Neural progenitor cell (in vitro differentiated cells): ENCODE measurements around the gene MINDY4. TPM values are rescaled to one million over a fixed set of nuclear protein-coding genes. Genes with fewer than 3 reads are reported as not detected.

Experiments
- DNase-seq: peaks from one replicate; pipeline ENCODE4 v3.0.0-alpha.2; 2016; ENCODE audit warnings: low spot score
- H2AFZ ChIP-seq: fragments of 200-600 bp; sonication (generic); replicated peaks from 2 replicates; pipeline ENCODE4 v1.6.1; 2016; ENCODE audit warnings: antibody characterized with exemption
- H3F3A ChIP-seq: fragments of 200-600 bp; sonication (generic); 2 replicates; pipeline ENCODE4 v1.6.1; 2016; ENCODE audit warnings: antibody characterized with exemption, low read depth
- H3K27ac ChIP-seq: fragments of 200-600 bp; sonication (generic); 2 replicates; pipeline ENCODE4 v1.5.1; 2016; ENCODE audit warnings: mild to moderate bottlenecking
- H3K27me3 ChIP-seq: fragments of 200-600 bp; sonication (generic); 2 replicates; pipeline ENCODE4 v1.6.1; 2016; ENCODE audit warnings: mild to moderate bottlenecking, moderate library complexity
- H3K36me3 ChIP-seq: fragments of 200-600 bp; sonication (generic); 2 replicates; pipeline ENCODE4 v1.5.1; 2016
- H3K4me1 ChIP-seq: fragments of 200-600 bp; sonication (generic); 2 replicates; pipeline ENCODE4 v1.6.1; 2016; ENCODE audit warnings: mixed run types
- H3K4me2 ChIP-seq: fragments of 200-600 bp; sonication (generic); 2 replicates; pipeline ENCODE4 v1.6.1; 2016
- H3K4me3 ChIP-seq: fragments of 200-600 bp; sonication (generic); 2 replicates; pipeline ENCODE4 v1.5.1; 2016
- H3K79me2 ChIP-seq: fragments of 200-600 bp; sonication (generic); 2 replicates; pipeline ENCODE4 v1.6.1; 2016; ENCODE audit warnings: low read depth
- H3K9ac ChIP-seq: fragments of 200-600 bp; sonication (generic); 2 replicates; pipeline ENCODE4 v1.6.1; 2016
- H3K9me3 ChIP-seq: fragments of 200-600 bp; sonication (generic); 2 replicates; pipeline ENCODE4 v1.5.1; 2016; ENCODE audit warnings: low read depth
- H4K20me1 ChIP-seq: fragments of 200-600 bp; sonication (generic); 2 replicates; pipeline ENCODE4 v1.6.1; 2016; ENCODE audit warnings: low read depth
- H3K27ac Mint-ChIP-seq: 3 replicates; pipeline ENCODE4 v1.8.0; 2021; ENCODE audit warnings: mixed read lengths
- H3K27me3 Mint-ChIP-seq: 2 replicates; pipeline ENCODE4 v1.8.0; 2022; ENCODE audit warnings: low read depth, mild to moderate bottlenecking, inconsistent platforms, moderate library complexity, mixed read lengths; ENCODE audit not compliant: insufficient read depth
- H3K36me3 Mint-ChIP-seq: 3 replicates; pipeline ENCODE4 v1.8.0; 2021; ENCODE audit warnings: mixed read lengths
- H3K4me1 Mint-ChIP-seq: 3 replicates; pipeline ENCODE4 v1.8.0; 2021; ENCODE audit warnings: mixed read lengths
- H3K4me3 Mint-ChIP-seq: 3 replicates; pipeline ENCODE4 v1.8.0; 2021; ENCODE audit warnings: mild to moderate bottlenecking, moderate library complexity, mixed read lengths
- H3K9me3 Mint-ChIP-seq: 3 replicates; pipeline ENCODE4 v1.8.0; 2020; ENCODE audit warnings: mixed read lengths
- EZH2 ChIP-seq: fragments of 200-600 bp; sonication (generic); IDR thresholded peaks from 2 replicates; pipeline ENCODE4 v1.6.1; 2017; ENCODE audit warnings: antibody characterized with exemption, mild to moderate bottlenecking, moderate library complexity
- EZH2phosphoT487 ChIP-seq: fragments of 200-600 bp; sonication (generic); IDR thresholded peaks from 2 replicates; pipeline ENCODE4 v1.6.1; 2017; ENCODE audit warnings: antibody characterized with exemption
- total RNA-seq: library from RNA; depleted of rRNA; stranded (reverse); fragments of >200 nt; gene quantifications from 2 replicates; pipeline ENCODE4 v1.2.3, GENCODE V29; 2015; ENCODE audit warnings: low replicate concordance
- TF ChIP-seq, protein P1 (sequence below): fragments of 200-600 bp; sonication (generic); IDR thresholded peaks from 2 replicates; pipeline ENCODE4 v1.5.1; 2017; ENCODE audit warnings: antibody characterized with exemption, mild to moderate bottlenecking

MINDY4 gene
- total RNA-seq, 1 donor from 2014 or later, result 5.9 TPM

- Histone ChIP-seq H3K36me3 (no peaks in the 10 kb centered on the region), H3K27ac (no peak overlapping the region), H3K4me2 (no peak overlapping the region), H3K9me3 (no peaks in the 10 kb centered on the region), H3K79me2 (no peaks in the 10 kb centered on the region), H4K20me1 (no peaks in the 10 kb centered on the region), H3K4me1 (peaks cover 24% of the 10 kb centered on the region), H3K27me3 (no peaks in the 10 kb centered on the region), H3F3A (no peaks in the 10 kb centered on the region), H3K4me3 (no peak overlapping the region), H3K9ac (no peak overlapping the region), H2AFZ (no peak overlapping the region)
- DNase-seq, result no peak
- Mint-ChIP-seq H3K27me3 (peaks cover 7% of the 10 kb centered on the region), H3K36me3 (no peaks in the 10 kb centered on the region), H3K9me3 (no peaks in the 10 kb centered on the region), H3K27ac (peak overlapping the region; percentile 28), H3K4me1 (peaks cover 28% of the 10 kb centered on the region), H3K4me3 (no peak overlapping the region)
- TF ChIP-seq, protein P1, sequence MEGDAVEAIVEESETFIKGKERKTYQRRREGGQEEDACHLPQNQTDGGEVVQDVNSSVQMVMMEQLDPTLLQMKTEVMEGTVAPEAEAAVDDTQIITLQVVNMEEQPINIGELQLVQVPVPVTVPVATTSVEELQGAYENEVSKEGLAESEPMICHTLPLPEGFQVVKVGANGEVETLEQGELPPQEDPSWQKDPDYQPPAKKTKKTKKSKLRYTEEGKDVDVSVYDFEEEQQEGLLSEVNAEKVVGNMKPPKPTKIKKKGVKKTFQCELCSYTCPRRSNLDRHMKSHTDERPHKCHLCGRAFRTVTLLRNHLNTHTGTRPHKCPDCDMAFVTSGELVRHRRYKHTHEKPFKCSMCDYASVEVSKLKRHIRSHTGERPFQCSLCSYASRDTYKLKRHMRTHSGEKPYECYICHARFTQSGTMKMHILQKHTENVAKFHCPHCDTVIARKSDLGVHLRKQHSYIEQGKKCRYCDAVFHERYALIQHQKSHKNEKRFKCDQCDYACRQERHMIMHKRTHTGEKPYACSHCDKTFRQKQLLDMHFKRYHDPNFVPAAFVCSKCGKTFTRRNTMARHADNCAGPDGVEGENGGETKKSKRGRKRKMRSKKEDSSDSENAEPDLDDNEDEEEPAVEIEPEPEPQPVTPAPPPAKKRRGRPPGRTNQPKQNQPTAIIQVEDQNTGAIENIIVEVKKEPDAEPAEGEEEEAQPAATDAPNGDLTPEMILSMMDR, result no peak
- TF ChIP-seq EZH2 (no peak), EZH2phosphoT487 (no peak)
Measured at GRCh38 chr7:30910411-30911073, 139.3 kb downstream of the MINDY4 start.

GRCh38 chr7:30911133-30911532 is 139.9 kb downstream of the MINDY4 start:
- no peaks in the 10 kb centered on the region for H3K9me3 ChIP-seq
- H3K9ac ChIP-seq, result no peak overlapping the region
- H3K36me3 ChIP-seq, result no peaks in the 10 kb centered on the region
- DNase-seq, result no peak
- Mint-ChIP-seq H3K36me3 (no peaks in the 10 kb centered on the region), H3K4me3 (no peak overlapping the region), H3K9me3 (no peaks in the 10 kb centered on the region), H3K4me1 (peaks cover 28% of the 10 kb centered on the region), H3K27ac (peak overlapping the region; percentile 28), H3K27me3 (peaks cover 7% of the 10 kb centered on the region)
- TF ChIP-seq EZH2phosphoT487 (no peak), EZH2 (no peak)
- TF ChIP-seq, protein P1, result no peak
- H3K27ac ChIP-seq, result no peak overlapping the region
- no peaks in the 10 kb centered on the region for H3K79me2 ChIP-seq
- no peaks in the 10 kb centered on the region for H3F3A ChIP-seq
- H3K4me1 ChIP-seq, result peaks cover 24% of the 10 kb centered on the region
- H3K27me3 ChIP-seq, result no peaks in the 10 kb centered on the region
- no peak overlapping the region for H3K4me3 ChIP-seq
- H2AFZ ChIP-seq, result no peak overlapping the region
- H4K20me1 ChIP-seq, result no peaks in the 10 kb centered on the region
- no peak overlapping the region for H3K4me2 ChIP-seq

DNA sequence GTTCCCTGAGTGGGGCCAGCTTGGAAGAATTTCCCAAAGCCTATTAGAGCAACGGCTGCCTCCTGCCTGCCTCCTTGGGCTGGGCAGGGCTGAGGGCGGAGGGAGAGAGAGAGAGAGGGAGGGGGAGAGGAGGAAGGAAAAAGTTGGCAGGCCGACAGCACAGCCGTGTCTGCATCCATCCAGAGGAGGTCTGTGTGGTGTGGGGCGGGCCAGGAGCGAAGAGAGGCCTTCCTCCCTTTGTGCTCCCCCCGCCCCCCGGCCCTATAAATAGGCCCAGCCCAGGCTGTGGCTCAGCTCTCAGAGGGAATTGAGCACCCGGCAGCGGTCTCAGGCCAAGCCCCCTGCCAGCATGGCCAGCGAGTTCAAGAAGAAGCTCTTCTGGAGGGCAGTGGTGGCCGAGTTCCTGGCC is 140.3 kb downstream of the MINDY4 start, which contains the start of gene AQP1:
Gene AQP1 (plus strand): TSS at position 293 of the 409 bp plus-strand sequence. CDS start 57 bp downstream, at position 350.
- H3K36me3 ChIP-seq, result no peaks in the 10 kb centered on the region
- H3K27ac Mint-ChIP-seq, result peak within 1 kb of the TSS; percentile 69
- H3K27ac ChIP-seq, result no peak within 1 kb of the TSS
- no peak within 1 kb of the TSS for H3K4me3 ChIP-seq
- no peaks in the 10 kb centered on the region for H3K27me3 ChIP-seq
- H3K4me2 ChIP-seq, result no peak within 1 kb of the TSS
- peaks cover 6% of the 10 kb centered on the region for H3K27me3 Mint-ChIP-seq
- no peaks in the 10 kb centered on the region for H3K9me3 Mint-ChIP-seq
- H3K9me3 ChIP-seq, result no peaks in the 10 kb centered on the region
- H3K79me2 ChIP-seq, result no peaks in the 10 kb centered on the region
- H3K36me3 Mint-ChIP-seq, result no peaks in the 10 kb centered on the region
- TF ChIP-seq EZH2 (no peak), EZH2phosphoT487 (no peak)
- TF ChIP-seq, protein P1, result no peak
- H3K4me1 ChIP-seq, result peaks cover 28% of the 10 kb centered on the region
- DNase-seq, result peak; percentile 53
- H4K20me1 ChIP-seq, result no peaks in the 10 kb centered on the region
- H3K4me3 Mint-ChIP-seq, result peak within 1 kb of the TSS; percentile 67
- H3F3A ChIP-seq, result no peaks in the 10 kb centered on the region
- no peak within 1 kb of the TSS for H2AFZ ChIP-seq
- H3K4me1 Mint-ChIP-seq, result peaks cover 25% of the 10 kb centered on the region
- no peak within 1 kb of the TSS for H3K9ac ChIP-seq
